CD4-positive, alpha-beta T cell treated with Interleukin-17A for 1 hour (primary cell): ENCODE measurements around the gene F11R.
"Not testable (repeated sequence)": the region's sequence is repeated elsewhere in the genome, so short reads cannot be mapped to it uniquely, and the experiment has no call there.

Source experiments
- DNase-seq: peaks from one replicate; pipeline ENCODE4 v3.0.0-alpha.2; 2020

Gene F11R

GRCh38 chr1:161020509-161021164 lies at the start of gene F11R:
TSS of gene F11R (minus strand) at chr1:161021152. CDS start at chr1:161021073, 79 bp downstream.
- DNase-seq, result no peak

GRCh38 chr1:161069731-161070270 lies 48.8 kb upstream of the F11R start, which contains the start of gene ARHGAP30:
TSS of gene ARHGAP30 (minus strand) at chr1:161069891. CDS start at chr1:161069624, 267 bp downstream.
- DNase-seq, result peak; percentile 96

- peak; percentile 33 for DNase-seq
Measured at GRCh38 chr1:161069241-161069640, 48.3 kb upstream of the F11R start.

- DNase-seq, result peak; percentile 95
Measured at GRCh38 chr1:161068306-161069234, 47.6 kb upstream of the F11R start.

- peak; percentile 44 for DNase-seq
Measured at GRCh38 chr1:161066694-161067093, 45.7 kb upstream of the F11R start.

GRCh38 chr1:161065681-161066080 lies 44.7 kb upstream of the F11R start:
- not testable (repeated sequence) for DNase-seq

- peak; percentile 39 for DNase-seq
Measured at GRCh38 chr1:161063936-161064335, 43.0 kb upstream of the F11R start.

GRCh38 chr1:161061419-161061818 lies 40.5 kb upstream of the F11R start:
- no peak for DNase-seq

- no peak for DNase-seq
Measured at GRCh38 chr1:161059293-161059692, 38.3 kb upstream of the F11R start.

GRCh38 chr1:161054805-161055204 lies 33.9 kb upstream of the F11R start:
- DNase-seq, result no peak

GRCh38 chr1:161054232-161054631 lies 33.3 kb upstream of the F11R start:
- DNase-seq, result no peak

- DNase-seq, result no peak
Measured at GRCh38 chr1:161052899-161053298, 31.9 kb upstream of the F11R start.

GRCh38 chr1:161051219-161051618 lies 30.3 kb upstream of the F11R start:
- no peak for DNase-seq

- no peak for DNase-seq
Measured at GRCh38 chr1:161048949-161049722, 28.2 kb upstream of the F11R start.

GRCh38 chr1:161047436-161048420 lies 26.8 kb upstream of the F11R start:
- no peak for DNase-seq

- DNase-seq, result peak; percentile 56
Measured at GRCh38 chr1:161046605-161047228, 25.8 kb upstream of the F11R start.

- peak; percentile 96 for DNase-seq
Measured at GRCh38 chr1:161045736-161046604, 25.0 kb upstream of the F11R start, which contains the start of gene USF1. TSS of gene USF1 (minus strand) at chr1:161045977. CDS start at chr1:161043275, 2,702 bp downstream.

GRCh38 chr1:161044908-161045735 lies 24.2 kb upstream of the F11R start:
- DNase-seq, result peak; percentile 82

GRCh38 chr1:161044535-161044907 lies 23.6 kb upstream of the F11R start:
- peak; percentile 67 for DNase-seq
